ENCODE measurements around the gene PFDN2.

The PFDN2 gene

GRCh38 chr1:161089251-161089924 lies 28.4 kb downstream of the PFDN2 start, which contains the start of gene NECTIN4:
Gene NECTIN4 (minus strand): TSS chr1:161089558. CDS start chr1:161089296, 262 bp downstream.
- no peak for DNase-seq (ENCODE audit: low read depth)
- no peak within 1 kb of the TSS for H3K4me3 ChIP-seq (ENCODE audit: low read length)
- TF ChIP-seq, protein P1, sequence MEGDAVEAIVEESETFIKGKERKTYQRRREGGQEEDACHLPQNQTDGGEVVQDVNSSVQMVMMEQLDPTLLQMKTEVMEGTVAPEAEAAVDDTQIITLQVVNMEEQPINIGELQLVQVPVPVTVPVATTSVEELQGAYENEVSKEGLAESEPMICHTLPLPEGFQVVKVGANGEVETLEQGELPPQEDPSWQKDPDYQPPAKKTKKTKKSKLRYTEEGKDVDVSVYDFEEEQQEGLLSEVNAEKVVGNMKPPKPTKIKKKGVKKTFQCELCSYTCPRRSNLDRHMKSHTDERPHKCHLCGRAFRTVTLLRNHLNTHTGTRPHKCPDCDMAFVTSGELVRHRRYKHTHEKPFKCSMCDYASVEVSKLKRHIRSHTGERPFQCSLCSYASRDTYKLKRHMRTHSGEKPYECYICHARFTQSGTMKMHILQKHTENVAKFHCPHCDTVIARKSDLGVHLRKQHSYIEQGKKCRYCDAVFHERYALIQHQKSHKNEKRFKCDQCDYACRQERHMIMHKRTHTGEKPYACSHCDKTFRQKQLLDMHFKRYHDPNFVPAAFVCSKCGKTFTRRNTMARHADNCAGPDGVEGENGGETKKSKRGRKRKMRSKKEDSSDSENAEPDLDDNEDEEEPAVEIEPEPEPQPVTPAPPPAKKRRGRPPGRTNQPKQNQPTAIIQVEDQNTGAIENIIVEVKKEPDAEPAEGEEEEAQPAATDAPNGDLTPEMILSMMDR (conservative IDR thresholded peaks at IDR 0.05; ENCODE audit: low read length) = no peak

GRCh38 chr1:161088587-161089110 lies 29.2 kb downstream of the PFDN2 start:
- no peak overlapping the region for H3K4me3 ChIP-seq (ENCODE audit: low read length)
- TF ChIP-seq, protein P1 (conservative IDR thresholded peaks at IDR 0.05; ENCODE audit: low read length) = no peak
- peak; percentile 36 for DNase-seq (ENCODE audit: low read depth)

GRCh38 chr1:161086457-161086856 lies 31.4 kb downstream of the PFDN2 start:
- no peak for DNase-seq (ENCODE audit: low read depth)
- H3K4me3 ChIP-seq (ENCODE audit: low read length) = no peak overlapping the region
- TF ChIP-seq, protein P1 (conservative IDR thresholded peaks at IDR 0.05; ENCODE audit: low read length) = no peak

DNA sequence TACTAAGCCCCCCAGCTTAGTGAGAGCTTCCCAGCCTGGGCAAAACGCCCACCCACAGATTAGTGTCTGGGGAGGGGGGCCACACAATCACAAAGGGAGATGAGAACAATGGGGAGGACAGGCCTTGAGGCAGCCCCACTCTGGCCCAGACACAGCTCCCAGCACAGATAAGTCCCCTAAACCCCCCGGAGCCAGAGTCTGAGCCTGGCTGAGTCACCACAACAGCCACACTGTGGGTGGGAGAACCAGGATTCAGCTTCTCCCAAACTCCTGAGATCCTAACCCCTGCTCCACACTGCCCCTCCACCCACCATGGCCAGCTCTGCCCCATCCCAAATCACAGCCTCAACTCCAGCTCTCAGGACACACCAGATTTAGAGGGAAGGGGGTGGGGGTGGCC lies 32.7 kb downstream of the PFDN2 start:
- DNase-seq (ENCODE audit: low read depth) = no peak
- H3K4me3 ChIP-seq (ENCODE audit: low read length) = no peak overlapping the region
- TF ChIP-seq, protein P1 (conservative IDR thresholded peaks at IDR 0.05; ENCODE audit: low read length) = no peak

DNA sequence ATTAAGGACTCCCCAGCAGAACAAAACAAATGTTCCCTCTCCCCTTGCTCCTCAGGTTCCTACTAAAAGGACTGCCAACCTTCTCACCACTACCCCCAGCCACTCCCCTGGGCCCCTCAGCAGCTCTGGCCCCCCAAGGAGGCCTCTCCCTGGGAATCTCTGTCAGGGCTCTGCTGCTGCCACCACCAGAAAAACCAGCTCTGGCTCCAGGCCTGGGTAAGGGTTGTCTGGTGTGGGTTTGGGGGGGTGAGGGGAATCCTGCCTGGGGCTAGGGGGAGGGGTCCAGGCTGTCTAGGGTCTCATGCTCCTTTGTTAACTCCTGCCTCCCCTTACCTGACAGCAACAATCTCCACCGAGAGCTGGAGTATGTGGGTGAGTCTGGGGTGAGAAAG lies 33.2 kb downstream of the PFDN2 start:
- DNase-seq (ENCODE audit: low read depth) = no peak
- H3K4me3 ChIP-seq (ENCODE audit: low read length) = no peak overlapping the region
- TF ChIP-seq, protein P1 (conservative IDR thresholded peaks at IDR 0.05; ENCODE audit: low read length) = no peak

DNA sequence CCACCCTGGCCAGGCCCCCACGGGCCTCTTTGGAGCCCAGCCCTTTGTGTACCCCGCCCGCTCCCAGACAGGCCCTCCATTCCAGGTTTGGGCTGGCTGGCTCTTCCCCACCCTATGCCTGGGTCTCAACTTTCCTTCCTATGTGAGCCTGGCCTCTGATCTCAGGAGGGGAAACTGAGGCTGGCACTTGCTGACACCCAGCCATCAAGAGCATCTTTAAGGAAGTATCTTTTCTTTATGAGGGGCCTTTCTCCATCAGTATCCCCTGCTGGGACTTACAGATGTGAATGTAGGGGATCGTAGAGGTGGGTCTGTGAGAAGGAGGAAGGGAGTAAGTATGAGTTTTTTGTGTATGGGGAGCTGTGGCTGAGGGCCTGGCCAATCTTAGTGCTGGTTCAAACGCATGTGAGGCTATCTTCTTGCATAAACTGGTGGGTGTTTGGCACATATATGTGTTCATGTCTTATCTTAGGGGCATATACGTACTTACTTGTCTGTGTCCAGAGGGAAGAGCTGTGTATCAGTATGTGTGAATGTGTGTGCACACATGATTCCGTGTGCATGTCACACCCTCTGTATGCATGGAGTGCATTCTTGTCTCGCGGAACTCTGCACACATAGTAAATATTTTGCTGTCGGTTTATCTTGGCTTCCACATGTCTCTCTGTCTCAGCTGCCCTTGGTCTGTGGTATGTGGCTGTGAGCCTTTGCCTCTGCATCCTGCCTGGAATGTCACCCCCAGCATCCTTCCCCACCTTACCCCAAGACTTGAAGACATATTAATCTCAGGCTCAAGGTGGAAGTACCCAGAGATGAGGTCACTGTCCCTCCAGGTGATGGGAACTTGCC lies 33.9 kb downstream of the PFDN2 start:
- TF ChIP-seq, protein P1 (conservative IDR thresholded peaks at IDR 0.05; ENCODE audit: low read length) = no peak
- DNase-seq (ENCODE audit: low read depth) = peak; percentile 35
- H3K4me3 ChIP-seq (ENCODE audit: low read length) = no peak overlapping the region

Measured in AG10803 (cell line).